Right lobe of liver (tissue), 4 donors: ENCODE measurements around the gene LZIC.

Experiments
- POLR2A ChIP-seq: fragments of 450-650 bp; IDR thresholded peaks from one replicate; pipeline ENCODE4 v1.6.1; 2017; ENCODE audit warnings: antibody characterized with exemption, mild to moderate bottlenecking
- TF ChIP-seq, protein P1 (sequence below), 4 donors: fragments of 200-600 bp in 3 of 4; fragments of 450-650 bp in 1 of 4; IDR thresholded peaks; one replicate each; pipeline versions ENCODE4 v1.5.1 to v1.8.0; 2016 to 2022; ENCODE audit warnings: antibody characterized with exemption in 4 of 4, mild to moderate bottlenecking in 2 of 4
- donor health status: DM: no; HTN: no; CAD: no.
- donor health status: DM: no; HTN: no; CAD: no.
- donor health status: DM: no; HTN: yes; CAD: no.

- TF ChIP-seq, protein P1, sequence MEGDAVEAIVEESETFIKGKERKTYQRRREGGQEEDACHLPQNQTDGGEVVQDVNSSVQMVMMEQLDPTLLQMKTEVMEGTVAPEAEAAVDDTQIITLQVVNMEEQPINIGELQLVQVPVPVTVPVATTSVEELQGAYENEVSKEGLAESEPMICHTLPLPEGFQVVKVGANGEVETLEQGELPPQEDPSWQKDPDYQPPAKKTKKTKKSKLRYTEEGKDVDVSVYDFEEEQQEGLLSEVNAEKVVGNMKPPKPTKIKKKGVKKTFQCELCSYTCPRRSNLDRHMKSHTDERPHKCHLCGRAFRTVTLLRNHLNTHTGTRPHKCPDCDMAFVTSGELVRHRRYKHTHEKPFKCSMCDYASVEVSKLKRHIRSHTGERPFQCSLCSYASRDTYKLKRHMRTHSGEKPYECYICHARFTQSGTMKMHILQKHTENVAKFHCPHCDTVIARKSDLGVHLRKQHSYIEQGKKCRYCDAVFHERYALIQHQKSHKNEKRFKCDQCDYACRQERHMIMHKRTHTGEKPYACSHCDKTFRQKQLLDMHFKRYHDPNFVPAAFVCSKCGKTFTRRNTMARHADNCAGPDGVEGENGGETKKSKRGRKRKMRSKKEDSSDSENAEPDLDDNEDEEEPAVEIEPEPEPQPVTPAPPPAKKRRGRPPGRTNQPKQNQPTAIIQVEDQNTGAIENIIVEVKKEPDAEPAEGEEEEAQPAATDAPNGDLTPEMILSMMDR (IDR thresholded peaks at IDR 0.05): no peak
- no peak for TF ChIP-seq POLR2A
These were observed 41.8 kb downstream of the LZIC start for GRCh38 chr1:9901148-9902059.
